H9 (cell line): Measurements from ENCODE around the gene HUNK. TPM values are rescaled to one million over a fixed set of nuclear protein-coding genes. Genes with fewer than 3 reads are reported as not detected.

Experiments
- DNase-seq: peaks from one replicate; pipeline ENCODE4 v3.0.0-alpha.2; 2017
- H2AFZ ChIP-seq: one replicate; pipeline ENCODE4 v1.6.1; 2013; ENCODE audit warnings: mild to moderate bottlenecking, low read length, control low read depth, moderate library complexity
- H2AK5ac ChIP-seq: 2 replicates; pipeline ENCODE4 v1.6.1; 2013; ENCODE audit warnings: low read length, control low read depth, mixed read lengths; ENCODE audit not compliant: insufficient read length
- H2BK120ac ChIP-seq: one replicate; pipeline ENCODE4 v1.6.1; 2013; ENCODE audit warnings: low read depth, mild to moderate bottlenecking, low read length, control low read depth, inconsistent platforms; ENCODE audit not compliant: poor library complexity, severe bottlenecking
- H2BK12ac ChIP-seq: 2 replicates; pipeline ENCODE4 v1.6.1; 2013; ENCODE audit warnings: low read length, control low read depth, mixed read lengths, low read depth; ENCODE audit not compliant: insufficient read length
- H2BK15ac ChIP-seq: 2 replicates; pipeline ENCODE4 v1.6.1; 2013; ENCODE audit warnings: low read depth, low read length, control low read depth
- H2BK20ac ChIP-seq: one replicate; pipeline ENCODE4 v1.6.1; 2013; ENCODE audit warnings: low read depth, mild to moderate bottlenecking, low read length, control low read depth, inconsistent platforms; ENCODE audit not compliant: poor library complexity, severe bottlenecking
- H2BK5ac ChIP-seq: 2 replicates; pipeline ENCODE4 v1.6.1; 2013; ENCODE audit warnings: low read length, control low read depth, mixed read lengths; ENCODE audit not compliant: insufficient read length
- H3K14ac ChIP-seq: 2 replicates; pipeline ENCODE4 v1.6.1; 2013; ENCODE audit warnings: low read length, control low read depth; ENCODE audit not compliant: insufficient read depth
- H3K18ac ChIP-seq: 2 replicates; pipeline ENCODE4 v1.6.1; 2013; ENCODE audit warnings: low read depth, mild to moderate bottlenecking, mixed read lengths, low read length, control low read depth; ENCODE audit not compliant: insufficient read length
- H3K23ac ChIP-seq: 2 replicates; pipeline ENCODE4 v1.6.1; 2013; ENCODE audit warnings: low read length, control low read depth, mixed read lengths, low read depth; ENCODE audit not compliant: insufficient read length
- H3K23me2 ChIP-seq: 2 replicates; pipeline ENCODE4 v1.6.1; 2013; ENCODE audit warnings: low read depth, mild to moderate bottlenecking, mixed read lengths, low read length, control low read depth; ENCODE audit not compliant: insufficient read length, poor library complexity, severe bottlenecking
- H3K27ac ChIP-seq: 2 replicates; pipeline ENCODE4 v1.5.1; 2013; ENCODE audit warnings: low read length, control low read depth, mixed read lengths, low read depth; ENCODE audit not compliant: insufficient read length
- H3K27me3 ChIP-seq: 2 replicates; pipeline ENCODE4 v1.6.1; 2013; ENCODE audit warnings: low read length, control low read depth, inconsistent platforms; ENCODE audit not compliant: insufficient read depth
- H3K4ac ChIP-seq: 2 replicates; pipeline ENCODE4 v1.6.1; 2013; ENCODE audit warnings: low read depth, mild to moderate bottlenecking, control low read depth, inconsistent platforms, low read length, moderate library complexity
- H3K4me1 ChIP-seq: 2 replicates; pipeline ENCODE4 v1.6.1; 2013; ENCODE audit warnings: low read length, control low read depth, inconsistent platforms; ENCODE audit not compliant: insufficient read depth
- H3K4me2 ChIP-seq: 2 replicates; pipeline ENCODE4 v1.6.1; 2013; ENCODE audit warnings: low read length, control low read depth, mixed read lengths; ENCODE audit not compliant: insufficient read length, insufficient read depth
- H3K56ac ChIP-seq: 2 replicates; pipeline ENCODE4 v1.6.1; 2013; ENCODE audit warnings: low read depth, mild to moderate bottlenecking, mixed read lengths, low read length, control low read depth; ENCODE audit not compliant: insufficient read length
- H3K79me1 ChIP-seq: 2 replicates; pipeline ENCODE4 v1.6.1; 2013; ENCODE audit warnings: low read depth, mild to moderate bottlenecking, moderate library complexity, low read length, control low read depth, inconsistent platforms; ENCODE audit not compliant: insufficient read depth, poor library complexity, severe bottlenecking
- H3K79me2 ChIP-seq: 2 replicates; pipeline ENCODE4 v1.6.1; 2013; ENCODE audit warnings: low read length, control low read depth, inconsistent platforms; ENCODE audit not compliant: insufficient read depth
- H3K9ac ChIP-seq: 2 replicates; pipeline ENCODE4 v1.6.1; 2013; ENCODE audit warnings: low read length, control low read depth, mixed read lengths; ENCODE audit not compliant: insufficient read length; ENCODE audit errors: extremely low read depth
- H3K9me3 ChIP-seq: one replicate; pipeline ENCODE4 v1.6.1; 2013; ENCODE audit warnings: low read depth, low read length, inconsistent platforms; ENCODE audit not compliant: control insufficient read depth
- H3T11ph ChIP-seq: one replicate; pipeline ENCODE4 v1.6.1; 2013; ENCODE audit warnings: mild to moderate bottlenecking, low read length, control low read depth, inconsistent platforms
- H4K20me1 ChIP-seq: one replicate; pipeline ENCODE4 v1.6.1; 2013; ENCODE audit not compliant: control insufficient read depth, insufficient read length, insufficient read depth
- H4K5ac ChIP-seq: 2 replicates; pipeline ENCODE4 v1.6.1; 2013; ENCODE audit warnings: low read depth, mild to moderate bottlenecking, mixed read lengths, low read length, control low read depth; ENCODE audit not compliant: insufficient read length
- H4K8ac ChIP-seq: replicated peaks from 2 replicates; pipeline ENCODE4 v1.6.1; 2013; ENCODE audit warnings: low read length, control low read depth, mixed read lengths, low read depth; ENCODE audit not compliant: insufficient read length
- H4K91ac ChIP-seq: 2 replicates; pipeline ENCODE4 v1.6.1; 2013; ENCODE audit warnings: low read depth, mild to moderate bottlenecking, moderate library complexity, mixed read lengths, low read length, control low read depth; ENCODE audit not compliant: insufficient read length
- H3K27ac Mint-ChIP-seq, 3 experiments: 2 replicates in 2 of 3; 3 replicates in 1 of 3; pipeline ENCODE4 v1.8.0; 2020 to 2021; ENCODE audit warnings: mixed read lengths in 3 of 3, mild to moderate bottlenecking in 1 of 3, moderate library complexity in 1 of 3
- H3K27me3 Mint-ChIP-seq: 2 replicates; pipeline ENCODE4 v1.8.0; 2021; ENCODE audit warnings: low read depth, mild to moderate bottlenecking, moderate library complexity, mixed read lengths
- H3K36me3 Mint-ChIP-seq, 3 experiments: 2 replicates in 2 of 3; 3 replicates in 1 of 3; pipeline ENCODE4 v1.8.0; 2020 to 2021; ENCODE audit warnings: low read depth in 3 of 3, mixed read lengths in 3 of 3; ENCODE audit not compliant: insufficient read depth in 1 of 3
- H3K4me1 Mint-ChIP-seq, 2 experiments: 2 replicates each; pipeline ENCODE4 v1.8.0; 2020; ENCODE audit warnings: mixed read lengths in 2 of 2
- H3K4me3 Mint-ChIP-seq, 2 experiments: 2 replicates in 1 of 2; 3 replicates in 1 of 2; pipeline ENCODE4 v1.8.0; 2020 to 2021; ENCODE audit warnings: mild to moderate bottlenecking in 2 of 2, mixed read lengths in 2 of 2, moderate library complexity in 1 of 2
- H3K9me3 Mint-ChIP-seq, 2 experiments: 2 replicates in 1 of 2; 3 replicates in 1 of 2; pipeline ENCODE4 v1.8.0; 2020; ENCODE audit warnings: mild to moderate bottlenecking in 2 of 2, mixed read lengths in 2 of 2, moderate library complexity in 1 of 2
- WGBS: extraction: QIAGEN DNeasy Blood & Tissue Kit; methylation state at CpG from one replicate; pipeline ENCODE4 v1.1.7; 2013; ENCODE audit warnings: missing lambda C conversion rate, low lambda C conversion rate, mixed read lengths; ENCODE audit not compliant: insufficient read length; ENCODE audit errors: extremely low coverage; 5-methylcytosine and 5-hydroxymethylcytosine counted together
- total RNA-seq: library from RNA; stranded (reverse); gene quantifications from 2 replicates; pipeline ENCODE4 v1.2.1, GENCODE V29; 2021
- TF ChIP-seq, protein P1 (sequence below): fragments of 200-600 bp; sonication (generic); conservative IDR thresholded peaks from 3 replicates; pipeline ENCODE4 v1.8.0; 2021; ENCODE audit warnings: antibody characterized with exemption, mild to moderate bottlenecking

The HUNK gene
- total RNA-seq, 1 experiment from 2014 or later, result 5.8 TPM

DNA sequence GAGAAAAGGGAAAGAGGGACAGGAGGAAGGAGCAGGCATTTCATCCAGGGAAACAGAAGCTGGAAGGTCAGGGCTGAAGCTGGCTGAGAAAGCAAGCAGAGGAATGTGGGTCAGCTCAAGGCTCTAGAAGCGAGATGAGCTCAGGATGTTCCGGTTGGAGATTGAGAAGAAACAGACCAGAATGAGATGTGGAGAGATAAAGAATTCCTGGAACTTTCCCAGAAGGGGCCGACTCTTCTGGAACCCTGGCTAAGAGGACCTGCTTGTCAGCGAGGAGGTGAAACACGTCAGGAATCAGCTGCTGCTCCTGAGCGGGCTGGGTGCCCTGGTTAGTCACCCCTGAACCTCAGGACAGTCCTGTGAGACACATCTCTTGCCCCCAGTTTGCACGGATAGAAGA lies 75.9 kb downstream of the HUNK start:
- Histone ChIP-seq H4K8ac (no peak overlapping the region), H3K23ac (no peak overlapping the region), H2AK5ac (no peak overlapping the region), H4K20me1 (no peaks in the 10 kb centered on the region), H3K9me3 (no peaks in the 10 kb centered on the region), H3K56ac (no peak overlapping the region), H3K23me2 (no peaks in the 10 kb centered on the region), H3K4ac (no peak overlapping the region), H3K79me2 (no peaks in the 10 kb centered on the region), H2BK20ac (no peak overlapping the region), H3K4me1 (no peaks in the 10 kb centered on the region), H2AFZ (no peak overlapping the region), H4K91ac (no peak overlapping the region), H3K79me1 (no peaks in the 10 kb centered on the region), H3K9ac (no peak overlapping the region), H3K4me2 (no peak overlapping the region), H2BK15ac (no peak overlapping the region), H4K5ac (no peak overlapping the region), H3K18ac (no peak overlapping the region), H3K27me3 (no peaks in the 10 kb centered on the region), H3T11ph (no peak overlapping the region), H2BK120ac (no peak overlapping the region), H3K27ac (no peak overlapping the region), H2BK5ac (no peak overlapping the region), H2BK12ac (no peak overlapping the region), H3K14ac (no peak overlapping the region; the same call in 1 of the 2 replicates)
- TF ChIP-seq, protein P1, sequence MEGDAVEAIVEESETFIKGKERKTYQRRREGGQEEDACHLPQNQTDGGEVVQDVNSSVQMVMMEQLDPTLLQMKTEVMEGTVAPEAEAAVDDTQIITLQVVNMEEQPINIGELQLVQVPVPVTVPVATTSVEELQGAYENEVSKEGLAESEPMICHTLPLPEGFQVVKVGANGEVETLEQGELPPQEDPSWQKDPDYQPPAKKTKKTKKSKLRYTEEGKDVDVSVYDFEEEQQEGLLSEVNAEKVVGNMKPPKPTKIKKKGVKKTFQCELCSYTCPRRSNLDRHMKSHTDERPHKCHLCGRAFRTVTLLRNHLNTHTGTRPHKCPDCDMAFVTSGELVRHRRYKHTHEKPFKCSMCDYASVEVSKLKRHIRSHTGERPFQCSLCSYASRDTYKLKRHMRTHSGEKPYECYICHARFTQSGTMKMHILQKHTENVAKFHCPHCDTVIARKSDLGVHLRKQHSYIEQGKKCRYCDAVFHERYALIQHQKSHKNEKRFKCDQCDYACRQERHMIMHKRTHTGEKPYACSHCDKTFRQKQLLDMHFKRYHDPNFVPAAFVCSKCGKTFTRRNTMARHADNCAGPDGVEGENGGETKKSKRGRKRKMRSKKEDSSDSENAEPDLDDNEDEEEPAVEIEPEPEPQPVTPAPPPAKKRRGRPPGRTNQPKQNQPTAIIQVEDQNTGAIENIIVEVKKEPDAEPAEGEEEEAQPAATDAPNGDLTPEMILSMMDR, result no peak
- H3K27ac Mint-ChIP-seq, result no peak overlapping the region
- H3K27me3 Mint-ChIP-seq, result no peaks in the 10 kb centered on the region
- no peak overlapping the region for H3K4me3 Mint-ChIP-seq
- H3K36me3 Mint-ChIP-seq, result peaks cover 5 to 28% (median 11%) of the 10 kb centered on the region in 3 experiments; a peak in 6 of 7 replicates
- peaks cover 15 to 19% of the 10 kb centered on the region in 2 experiments for H3K4me1 Mint-ChIP-seq
- no peaks in the 10 kb centered on the region for H3K9me3 Mint-ChIP-seq
- no CpG with 5 or more reads among the region's 7 CpGs for WGBS
- DNase-seq, result no peak
